Parathyroid adenoma (tissue), 2 donors: ENCODE measurements around the gene GSE1.

Experiments used
- H2AFZ ChIP-seq: fragments of 300-600 bp; sonication (generic); one replicate; pipeline ENCODE4 v1.7.0; 2017; ENCODE audit warnings: antibody characterized with exemption, mild to moderate bottlenecking
- H3K27ac ChIP-seq: fragments of 300-600 bp; sonication (generic); one replicate; pipeline ENCODE4 v1.7.0; 2017
- H3K27me3 ChIP-seq: fragments of 300-600 bp; sonication (generic); one replicate; pipeline ENCODE4 v1.7.0; 2017; ENCODE audit warnings: low read length; ENCODE audit not compliant: control insufficient read depth, insufficient read depth
- H3K36me3 ChIP-seq: fragments of 300-600 bp; sonication (generic); one replicate; pipeline ENCODE4 v1.7.0; 2017; ENCODE audit warnings: low read length; ENCODE audit not compliant: control insufficient read depth, insufficient read depth
- H3K4me1 ChIP-seq: fragments of 300-600 bp; sonication (generic); one replicate; pipeline ENCODE4 v1.7.0; 2017; ENCODE audit warnings: control low read depth
- H3K4me2 ChIP-seq: fragments of 300-600 bp; sonication (generic); one replicate; pipeline ENCODE4 v1.7.0; 2017; ENCODE audit warnings: low read length
- H3K4me3 ChIP-seq: fragments of 300-600 bp; sonication (generic); one replicate; pipeline ENCODE4 v1.7.0; 2017; ENCODE audit warnings: low read depth, low read length
- H3K79me2 ChIP-seq: fragments of 300-600 bp; sonication (generic); one replicate; pipeline ENCODE4 v1.7.0; 2017; ENCODE audit warnings: control low read depth
- H3K9ac ChIP-seq: fragments of 300-600 bp; sonication (generic); one replicate; pipeline ENCODE4 v1.7.0; 2017; ENCODE audit warnings: mild to moderate bottlenecking
- H3K9me3 ChIP-seq: fragments of 300-600 bp; sonication (generic); one replicate; pipeline ENCODE4 v1.7.0; 2017; ENCODE audit warnings: low read length; ENCODE audit not compliant: control insufficient read depth
- CTCF ChIP-seq: fragments of 300-600 bp; sonication (generic); IDR thresholded peaks from one replicate; pipeline ENCODE4 v1.7.0; 2017; ENCODE audit warnings: antibody characterized with exemption, mild to moderate bottlenecking
- donor health status: primary hyperparathyroidism.

Gene GSE1

GRCh38 chr16:85679870-85680269 is 66.7 kb downstream of the GSE1 start:
- H3K27me3 ChIP-seq, result no peaks in the 10 kb centered on the region
- H3K4me1 ChIP-seq, result peaks cover 50% of the 10 kb centered on the region
- H2AFZ ChIP-seq, result no peak overlapping the region
- H3K4me2 ChIP-seq, result no peak overlapping the region
- TF ChIP-seq CTCF, result no peak
- H3K36me3 ChIP-seq, result no peaks in the 10 kb centered on the region
- peak overlapping the region; percentile 81 for H3K27ac ChIP-seq
- H3K79me2 ChIP-seq, result no peaks in the 10 kb centered on the region
- H3K4me3 ChIP-seq, result no peak overlapping the region
- no peak overlapping the region for H3K9ac ChIP-seq
- no peaks in the 10 kb centered on the region for H3K9me3 ChIP-seq

DNA sequence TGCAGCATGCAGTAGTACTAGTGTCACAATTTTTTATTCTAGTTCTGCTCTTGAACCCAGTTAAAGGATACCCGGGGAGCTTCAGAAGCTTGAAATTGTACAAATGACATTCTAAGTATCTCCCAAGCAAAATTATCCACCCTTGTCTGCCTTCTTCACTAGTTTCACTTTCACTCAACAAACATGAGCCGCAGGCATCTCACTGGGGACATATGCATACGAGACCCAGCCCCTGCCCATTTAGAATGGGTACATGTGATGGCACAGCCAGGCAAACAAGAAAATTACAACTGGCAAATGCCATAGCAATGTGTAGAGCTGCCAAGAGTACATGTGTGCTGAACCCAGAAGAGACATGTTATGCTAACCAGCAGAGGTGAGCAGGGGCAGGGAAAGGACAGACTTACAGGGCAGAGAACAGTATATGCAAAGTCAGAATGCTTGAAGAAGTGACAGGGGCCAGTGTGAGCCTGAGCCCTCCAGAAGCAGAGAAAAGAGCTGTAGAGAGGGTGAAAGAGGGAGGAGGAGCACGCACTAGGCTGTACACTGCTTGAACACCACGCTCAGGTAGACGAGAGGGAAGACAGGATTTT is 67.3 kb downstream of the GSE1 start:
- Histone ChIP-seq H3K9me3 (no peaks in the 10 kb centered on the region), H2AFZ (peak overlapping the region; percentile 25), H3K27ac (peak overlapping the region; percentile 81), H3K4me1 (peaks cover 47% of the 10 kb centered on the region), H3K79me2 (no peaks in the 10 kb centered on the region), H3K4me3 (no peak overlapping the region), H3K4me2 (peak overlapping the region; percentile 5), H3K36me3 (no peaks in the 10 kb centered on the region), H3K27me3 (no peaks in the 10 kb centered on the region), H3K9ac (no peak overlapping the region)
- TF ChIP-seq CTCF, result no peak

DNA sequence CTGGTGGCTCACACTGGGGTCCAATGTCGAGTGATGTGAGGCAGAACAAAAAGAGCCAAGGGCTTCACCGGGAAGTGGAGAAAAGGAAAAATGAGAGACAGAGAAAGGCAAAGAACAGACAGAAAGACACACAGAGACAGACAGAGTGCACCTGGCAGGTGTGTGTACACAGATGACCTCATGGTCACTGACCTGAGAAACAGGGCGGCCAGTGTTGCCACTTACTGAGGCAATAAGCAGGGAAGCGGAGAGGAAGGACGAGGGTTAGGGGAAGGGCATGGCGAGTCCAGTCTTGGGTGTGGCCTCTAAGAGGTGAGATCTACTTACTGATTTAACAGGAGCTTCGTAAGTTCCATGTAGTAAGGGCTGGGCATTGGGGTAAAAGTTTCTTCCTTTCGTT is 68.1 kb downstream of the GSE1 start:
- H3K27ac ChIP-seq, result peak overlapping the region; percentile 81
- peak overlapping the region; percentile 25 for H2AFZ ChIP-seq
- TF ChIP-seq CTCF, result no peak
- peaks cover 44% of the 10 kb centered on the region for H3K4me1 ChIP-seq
- H3K4me3 ChIP-seq, result no peak overlapping the region
- H3K4me2 ChIP-seq, result peak overlapping the region; percentile 5
- no peaks in the 10 kb centered on the region for H3K79me2 ChIP-seq
- no peaks in the 10 kb centered on the region for H3K27me3 ChIP-seq
- H3K9me3 ChIP-seq, result no peaks in the 10 kb centered on the region
- H3K9ac ChIP-seq, result no peak overlapping the region
- H3K36me3 ChIP-seq, result no peaks in the 10 kb centered on the region

DNA sequence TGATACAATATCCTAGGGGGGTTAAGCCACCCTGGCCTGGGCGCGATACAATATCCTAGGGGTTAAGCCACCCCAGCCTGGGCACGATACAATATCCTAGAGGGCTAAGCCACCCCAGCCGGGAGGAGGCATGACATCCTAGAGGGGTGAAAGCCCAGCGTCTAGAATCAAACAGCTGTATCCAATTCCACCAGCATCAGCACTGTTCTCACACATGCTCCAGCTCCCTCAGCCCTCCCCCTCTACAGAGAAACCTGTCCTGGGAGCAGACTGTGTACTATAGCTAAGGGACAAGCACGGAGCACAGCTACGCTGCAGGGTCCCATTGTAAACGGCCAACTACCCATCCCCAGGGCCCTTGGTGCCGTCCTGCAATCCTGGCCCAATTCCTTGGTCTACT is 69.4 kb downstream of the GSE1 start:
- Histone ChIP-seq H3K27me3 (no peaks in the 10 kb centered on the region), H3K4me2 (peak overlapping the region; percentile 57), H3K27ac (peak overlapping the region; percentile 81), H3K4me3 (peak overlapping the region; percentile 38), H3K9ac (no peak overlapping the region), H3K36me3 (no peaks in the 10 kb centered on the region), H3K9me3 (no peaks in the 10 kb centered on the region), H3K79me2 (no peaks in the 10 kb centered on the region), H2AFZ (peak overlapping the region; percentile 19), H3K4me1 (peaks cover 44% of the 10 kb centered on the region)
- no peak for TF ChIP-seq CTCF

GRCh38 chr16:85683363-85683762 is 70.2 kb downstream of the GSE1 start:
- Histone ChIP-seq H3K79me2 (no peaks in the 10 kb centered on the region), H3K4me2 (no peak overlapping the region), H3K27me3 (no peaks in the 10 kb centered on the region), H3K9me3 (no peaks in the 10 kb centered on the region), H3K9ac (no peak overlapping the region), H3K4me1 (peaks cover 47% of the 10 kb centered on the region), H3K27ac (peak overlapping the region; percentile 81), H3K36me3 (no peaks in the 10 kb centered on the region), H3K4me3 (peak overlapping the region; percentile 2), H2AFZ (peak overlapping the region; percentile 19)
- TF ChIP-seq CTCF, result no peak
